Gastroesophageal sphincter (tissue), 3 donors: ENCODE measurements around the gene CEP55.

Experiments used
- POLR2A ChIP-seq, 2 donors: fragments of 450-650 bp; IDR thresholded peaks; one replicate each; pipeline ENCODE4 v1.6.1; 2017; ENCODE audit warnings: antibody characterized with exemption in 2 of 2, mild to moderate bottlenecking in 2 of 2, moderate library complexity in 1 of 2
- TF ChIP-seq, protein P1 (sequence below), 4 experiments: fragments of 200-600 bp in 2 of 4; fragments of 450-650 bp in 2 of 4; sonication (generic) in 1 of 4; IDR thresholded peaks; one replicate each; pipeline ENCODE4 v1.5.1; 2017 to 2019; ENCODE audit warnings: antibody characterized with exemption in 4 of 4, mild to moderate bottlenecking in 2 of 4, moderate library complexity in 2 of 4

DNA sequence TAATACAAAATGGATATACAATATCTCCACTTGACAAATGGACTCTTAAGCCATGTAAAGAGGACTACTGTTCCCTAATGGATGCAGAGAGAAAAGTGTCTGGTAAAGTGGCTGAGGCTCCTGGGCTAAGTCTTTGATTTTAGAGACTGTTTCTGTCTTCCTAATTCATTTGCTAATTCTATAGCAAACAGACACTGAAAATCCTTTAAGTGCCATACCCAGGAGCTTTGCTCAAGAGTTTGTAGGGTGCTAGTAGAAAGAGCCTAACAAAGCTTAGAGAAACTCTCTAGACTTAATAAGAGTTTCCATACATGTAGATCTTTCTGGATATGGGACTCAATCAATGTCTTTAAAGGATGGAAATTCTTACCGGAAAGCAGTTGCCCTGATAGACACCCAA, 16.7 kb downstream of the CEP55 start:
- TF ChIP-seq, protein P1, sequence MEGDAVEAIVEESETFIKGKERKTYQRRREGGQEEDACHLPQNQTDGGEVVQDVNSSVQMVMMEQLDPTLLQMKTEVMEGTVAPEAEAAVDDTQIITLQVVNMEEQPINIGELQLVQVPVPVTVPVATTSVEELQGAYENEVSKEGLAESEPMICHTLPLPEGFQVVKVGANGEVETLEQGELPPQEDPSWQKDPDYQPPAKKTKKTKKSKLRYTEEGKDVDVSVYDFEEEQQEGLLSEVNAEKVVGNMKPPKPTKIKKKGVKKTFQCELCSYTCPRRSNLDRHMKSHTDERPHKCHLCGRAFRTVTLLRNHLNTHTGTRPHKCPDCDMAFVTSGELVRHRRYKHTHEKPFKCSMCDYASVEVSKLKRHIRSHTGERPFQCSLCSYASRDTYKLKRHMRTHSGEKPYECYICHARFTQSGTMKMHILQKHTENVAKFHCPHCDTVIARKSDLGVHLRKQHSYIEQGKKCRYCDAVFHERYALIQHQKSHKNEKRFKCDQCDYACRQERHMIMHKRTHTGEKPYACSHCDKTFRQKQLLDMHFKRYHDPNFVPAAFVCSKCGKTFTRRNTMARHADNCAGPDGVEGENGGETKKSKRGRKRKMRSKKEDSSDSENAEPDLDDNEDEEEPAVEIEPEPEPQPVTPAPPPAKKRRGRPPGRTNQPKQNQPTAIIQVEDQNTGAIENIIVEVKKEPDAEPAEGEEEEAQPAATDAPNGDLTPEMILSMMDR (IDR thresholded peaks at IDR 0.05), result no peak
- TF ChIP-seq POLR2A (IDR thresholded peaks at IDR 0.05), result no peak
